RWPE1 (cell line): Measurements from ENCODE around the gene LINC00305.

Source experiments
- CTCF ChIA-PET: fragments of 350-600 bp; sonication (Branson Sonifier 250); formaldehyde crosslinking; extraction: SDS; loops from one replicate; lab custom pipeline; 2021; lab: Yijun Ruan, JAX
- POLR2A ChIA-PET: fragments of 400-600 bp; formaldehyde crosslinking; extraction: SDS; loops from one replicate; lab custom pipeline; 2020; ENCODE audit warnings: antibody characterized with exemption; ENCODE audit not compliant: low non-redundant PET; lab: Yijun Ruan, JAX
- DNase-seq: peaks from one replicate; pipeline ENCODE4 v3.0.0; 2012; ENCODE audit warnings: low spot score
- H3K27ac ChIP-seq: fragments of 450-650 bp; 2 replicates; pipeline ENCODE4 v1.5.1; 2017
- CTCF ChIP-seq: fragments of 450-650 bp; conservative IDR thresholded peaks from 2 replicates; pipeline ENCODE4 v1.5.1; 2017; ENCODE audit warnings: low read depth, mild to moderate bottlenecking

The LINC00305 gene

GRCh38 chr18:64111950-64112349 is 36.9 kb downstream of the LINC00305 start:
- CTCF ChIA-PET = no interaction called here
- TF ChIP-seq CTCF = no peak
- no peak for DNase-seq
- POLR2A ChIA-PET = no interaction called here
- H3K27ac ChIP-seq = no peak overlapping the region

DNA sequence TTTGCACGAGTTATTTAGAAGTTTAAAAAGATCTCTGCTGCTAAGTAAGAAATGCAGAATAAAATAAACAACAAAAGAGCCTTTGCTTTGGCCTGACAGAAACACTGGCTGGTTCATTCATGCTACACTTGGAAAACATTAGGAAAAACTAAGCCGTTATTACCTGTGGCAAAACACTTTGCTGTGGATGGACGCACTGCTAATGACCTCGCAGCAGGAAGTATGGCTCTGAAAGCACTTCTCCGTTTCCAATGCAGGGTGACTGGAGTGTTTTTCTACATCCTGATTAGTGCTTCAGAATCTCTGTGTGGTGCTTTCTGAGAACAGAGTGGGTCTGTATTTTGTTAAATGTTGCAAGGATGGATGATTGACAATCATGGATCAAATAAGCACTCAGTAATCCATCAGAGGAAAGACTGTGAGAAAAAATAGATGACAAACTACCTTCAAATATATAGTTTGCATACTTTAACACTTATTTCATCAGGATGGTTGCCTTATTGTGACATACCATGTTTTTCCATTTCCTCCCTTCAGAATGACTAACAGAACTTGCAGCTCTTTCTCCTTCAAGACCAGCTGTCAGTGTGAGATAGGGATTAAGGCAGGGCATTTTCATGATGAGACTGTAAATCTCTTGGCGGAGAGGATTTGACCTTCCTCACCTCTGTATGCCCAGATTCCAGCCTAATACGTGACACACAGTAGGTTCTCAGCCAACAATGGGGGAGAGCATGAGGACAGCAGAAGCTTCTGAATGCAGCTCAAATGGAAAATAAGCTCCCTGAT is 38.0 kb downstream of the LINC00305 start:
- TF ChIP-seq CTCF = no peak
- DNase-seq = no peak
- CTCF ChIA-PET = no interaction called here
- POLR2A ChIA-PET = no interaction called here
- no peak overlapping the region for H3K27ac ChIP-seq

- CTCF ChIA-PET = no interaction called here
- POLR2A ChIA-PET = no interaction called here
- H3K27ac ChIP-seq = no peak overlapping the region
- no peak for DNase-seq
- no peak for TF ChIP-seq CTCF
Measured at GRCh38 chr18:64103986-64104385, 44.9 kb downstream of the LINC00305 start.

GRCh38 chr18:64100116-64100922 is 48.6 kb downstream of the LINC00305 start:
- DNase-seq = no peak
- CTCF ChIA-PET = no interaction called here
- no peak overlapping the region for H3K27ac ChIP-seq
- POLR2A ChIA-PET = no interaction called here
- no peak for TF ChIP-seq CTCF

GRCh38 chr18:64099244-64099643 is 49.6 kb downstream of the LINC00305 start:
- no peak for DNase-seq
- ChIA-PET CTCF (interaction anchor here (0.6 kb wide), 1 partner anchor 61 kb away, joined by 4 read pairs; no protein-coding TSS in a partner anchor), POLR2A (no interaction called here)
- no peak for TF ChIP-seq CTCF
- no peak overlapping the region for H3K27ac ChIP-seq

- TF ChIP-seq CTCF = no peak
- ChIA-PET POLR2A (no interaction called here), CTCF (no interaction called here)
- DNase-seq = no peak
- H3K27ac ChIP-seq = no peak overlapping the region
Measured at GRCh38 chr18:64097497-64097896, 51.4 kb downstream of the LINC00305 start.
